HCT116 (cell line): ENCODE data around the gene RPS6KA2. TPM values are rescaled to one million over a fixed set of nuclear protein-coding genes. Genes with fewer than 3 reads are reported as not detected.

Experiments used
- ATAC-seq: fragments of 200-7000 bp; cut with Tn5 transposase; 2 replicates; pipeline ENCODE4 v1.9.1; 2020; ENCODE audit warnings: mild to moderate bottlenecking, moderate library complexity
- BruUV-seq: library from RNA; stranded (reverse); fragments of 400-500 nt; replicated peaks from 2 replicates; lab custom pipeline; 2021; lab: Mats Ljungman, UMichigan
- CTCF ChIA-PET: fragments of 300-600 bp; sonication (Branson Sonifier 250); formaldehyde crosslinking; loops from one replicate; lab custom pipeline; 2021; ENCODE audit warnings: antibody characterized with exemption; lab: Charles Lee
- POLR2A ChIA-PET: fragments of 300-600, 350-600 bp; sonication (Branson Sonifier 250); formaldehyde crosslinking; loops from one replicate; lab custom pipeline; 2021; ENCODE audit warnings: antibody characterized with exemption; lab: Charles Lee
- RAD21 ChIA-PET, 2 experiments: fragments of 300-600 bp; sonication (Branson Sonifier 250); formaldehyde crosslinking; loops; one replicate each; lab custom pipeline; 2023; ENCODE audit warnings: low total read pairs in 2 of 2; ENCODE audit not compliant: uncharacterized antibody in 2 of 2, unreplicated experiment in 2 of 2, low non-redundant PET in 1 of 2; lab: Charles Lee
- DNase-seq: peaks from one replicate; pipeline ENCODE4 v3.0.0-alpha.2; 2010; ENCODE audit warnings: low read depth, low spot score
- H2AFZ ChIP-seq: fragments of 200-600 bp; shearing (Covaris generic), sonication (generic); 2 replicates; pipeline ENCODE4 v1.6.1; 2017; ENCODE audit warnings: low read depth, mixed run types, mixed read lengths, antibody characterized with exemption, low read length; ENCODE audit not compliant: poor library complexity, severe bottlenecking
- H3K27ac ChIP-seq: 2 replicates; pipeline ENCODE4 v1.5.1; 2012; ENCODE audit warnings: low read depth, low read length
- H3K27me3 ChIP-seq: fragments of 200-600 bp; sonication (generic); 2 replicates; pipeline ENCODE4 v1.6.1; 2016; ENCODE audit warnings: mixed run types, low read length, mixed read lengths; ENCODE audit not compliant: insufficient read depth
- H3K36me3 ChIP-seq, 2 experiments: fragments of 200-500 bp in 1 of 2; fragments of 200-600 bp in 1 of 2; sonication (Bioruptor generic) in 1 of 2; sonication (generic) in 1 of 2; 2 replicates each; pipeline versions ENCODE4 v1.5.1 to v1.6.1; 2014 to 2016; ENCODE audit warnings: low read length in 2 of 2, inconsistent platforms in 1 of 2, mixed read lengths in 1 of 2, mixed run types in 1 of 2; ENCODE audit not compliant: insufficient read depth in 2 of 2, control insufficient read depth in 1 of 2
- H3K4me1 ChIP-seq, 2 experiments: fragments of 200-600 bp in 1 of 2; sonication (generic) in 1 of 2; 2 replicates each; pipeline versions ENCODE4 v1.5.1 to v1.6.1; 2012 to 2017; ENCODE audit warnings: low read length in 2 of 2, inconsistent platforms in 1 of 2, mild to moderate bottlenecking in 1 of 2, mixed read lengths in 1 of 2, mixed run types in 1 of 2, moderate library complexity in 1 of 2; ENCODE audit not compliant: insufficient read depth in 2 of 2, control insufficient read depth in 1 of 2
- H3K4me2 ChIP-seq: fragments of 200-600 bp; sonication (generic); 2 replicates; pipeline ENCODE4 v1.6.1; 2017; ENCODE audit warnings: mixed run types, low read length, mixed read lengths
- H3K4me3 ChIP-seq, 2 experiments: fragments of 200-600 bp in 1 of 2; sonication (generic) in 1 of 2; replicated peaks in 1 of 2; 2 replicates each; pipeline ENCODE4 v1.5.1; 2011 to 2016; ENCODE audit warnings: low read length in 2 of 2, control low read depth in 1 of 2, low read depth in 1 of 2, mild to moderate bottlenecking in 1 of 2, mixed read lengths in 1 of 2, mixed run types in 1 of 2
- H3K79me2 ChIP-seq: fragments of 200-600 bp; sonication (generic); 2 replicates; pipeline ENCODE4 v1.6.1; 2017; ENCODE audit warnings: mild to moderate bottlenecking, mixed run types, low read length, moderate library complexity, mixed read lengths; ENCODE audit not compliant: insufficient read depth
- H3K9ac ChIP-seq: fragments of 200-600 bp; sonication (generic); 2 replicates; pipeline ENCODE4 v1.6.1; 2016; ENCODE audit warnings: low read length, mixed read lengths
- H3K9me2 ChIP-seq: fragments of 200-600 bp; sonication (generic), shearing (Covaris generic); 2 replicates; pipeline ENCODE4 v1.6.1; 2017; ENCODE audit warnings: mixed run types, mild to moderate bottlenecking, moderate library complexity; ENCODE audit not compliant: insufficient read depth
- H3K9me3 ChIP-seq, 2 experiments: fragments of 200-500 bp in 1 of 2; fragments of 200-600 bp in 1 of 2; sonication (Bioruptor generic) in 1 of 2; sonication (generic) in 1 of 2; 2 replicates each; pipeline ENCODE4 v1.6.1; 2014 to 2017; ENCODE audit warnings: low read length in 2 of 2, mixed read lengths in 2 of 2, inconsistent platforms in 1 of 2, low read depth in 1 of 2, mild to moderate bottlenecking in 1 of 2, mixed run types in 1 of 2, moderate library complexity in 1 of 2; ENCODE audit not compliant: control insufficient read depth in 1 of 2, insufficient read depth in 1 of 2
- H4K20me1 ChIP-seq: fragments of 200-600 bp; sonication (generic), shearing (Covaris generic); 2 replicates; pipeline ENCODE4 v1.6.1; 2017; ENCODE audit warnings: mixed run types, mild to moderate bottlenecking, moderate library complexity; ENCODE audit not compliant: insufficient read depth
- CBX3 ChIP-seq: IDR thresholded peaks from 2 replicates; pipeline ENCODE4 v1.6.1; 2012; ENCODE audit warnings: low read depth
- CEBPB ChIP-seq: IDR thresholded peaks from 2 replicates; pipeline ENCODE4 v1.6.1; 2012; ENCODE audit warnings: low read depth
- ELF1 ChIP-seq: IDR thresholded peaks from 2 replicates; pipeline ENCODE4 v1.6.1; 2012; ENCODE audit warnings: low read depth, borderline replicate concordance
- EZH2 ChIP-seq: fragments of 200-600 bp; sonication (generic); IDR thresholded peaks from 2 replicates; pipeline ENCODE4 v1.6.1; 2017; ENCODE audit warnings: antibody characterized with exemption, mixed run types
- JUND ChIP-seq: IDR thresholded peaks from 2 replicates; pipeline ENCODE4 v1.6.1; 2012
- POLR2A ChIP-seq: IDR thresholded peaks from 2 replicates; pipeline ENCODE4 v1.7.0; 2011; ENCODE audit warnings: borderline replicate concordance; ENCODE audit not compliant: insufficient read depth, insufficient read length; ENCODE audit errors: extremely low read depth
- POLR2AphosphoS5 ChIP-seq: IDR thresholded peaks from 2 replicates; pipeline ENCODE4 v1.6.1; 2011; ENCODE audit warnings: mild to moderate bottlenecking, low read depth, low read length, moderate library complexity
- RAD21 ChIP-seq: IDR thresholded peaks from 2 replicates; pipeline ENCODE4 v1.6.1; 2012; ENCODE audit warnings: low read depth, mild to moderate bottlenecking
- SIN3A ChIP-seq: IDR thresholded peaks from 2 replicates; pipeline ENCODE4 v1.6.1; 2012; ENCODE audit warnings: low read depth
- SP1 ChIP-seq: IDR thresholded peaks from 2 replicates; pipeline ENCODE4 v1.6.1; 2012; ENCODE audit warnings: low read depth
- SRF ChIP-seq: IDR thresholded peaks from 2 replicates; pipeline ENCODE4 v1.6.1; 2012; ENCODE audit warnings: low read depth
- TCF7L2 ChIP-seq: IDR thresholded peaks from 2 replicates; pipeline ENCODE4 v1.7.0; 2011; ENCODE audit warnings: borderline replicate concordance, inconsistent platforms; ENCODE audit not compliant: insufficient read depth, insufficient read length; ENCODE audit errors: extremely low read depth
- YY1 ChIP-seq: IDR thresholded peaks from 2 replicates; pipeline ENCODE4 v1.6.1; 2011; ENCODE audit warnings: low read length, low read depth, moderate library complexity, mild to moderate bottlenecking; ENCODE audit not compliant: insufficient replicate concordance; ENCODE audit errors: extremely low read depth
- ZBTB33 ChIP-seq: IDR thresholded peaks from 2 replicates; pipeline ENCODE4 v1.6.1; 2011; ENCODE audit warnings: mild to moderate bottlenecking, low read length, moderate library complexity; ENCODE audit not compliant: insufficient replicate concordance; ENCODE audit errors: extremely low read depth
- ZFX ChIP-seq: fragments of 450-650 bp; IDR thresholded peaks from 2 replicates; pipeline ENCODE4 v1.6.1; 2017
- intact Hi-C: fragments of 100-400 bp; cut with micrococcal nuclease; formaldehyde crosslinking; loops from 2 replicates; pipeline ENCODE4 v1.10.0; 2022
- total RNA-seq: library from RNA; stranded (reverse); gene quantifications from one replicate; pipeline ENCODE4 v1.2.1, GENCODE V29; 2021; ENCODE audit not compliant: unreplicated experiment
- TF ChIP-seq, protein P1 (sequence below): IDR thresholded peaks from 2 replicates; pipeline ENCODE4 v1.6.1; 2012; ENCODE audit warnings: low read depth

RPS6KA2 gene
- total RNA-seq, 1 experiment from 2014 or later = 8.5 TPM

DNA sequence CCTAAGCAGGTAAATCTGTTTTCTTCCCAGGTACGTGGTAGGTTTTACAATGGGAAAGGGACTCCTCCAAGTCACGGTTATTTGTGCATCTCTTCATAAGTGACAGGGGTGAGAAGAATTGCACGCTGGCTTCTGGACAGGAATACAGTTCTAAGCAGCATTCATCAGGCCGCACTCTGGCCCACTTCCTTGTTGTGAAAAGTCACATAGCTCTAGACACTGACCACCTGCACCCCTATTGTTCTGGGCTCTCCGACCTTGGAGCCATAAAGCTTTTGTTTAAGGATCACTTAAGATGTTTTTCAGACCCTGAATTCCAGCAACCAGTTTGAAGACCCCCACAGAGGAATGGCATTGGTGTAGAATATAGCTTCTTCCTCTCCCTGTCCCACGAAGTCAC is 72.0 kb downstream of the RPS6KA2 start:
- Histone ChIP-seq H3K9me3 (no peaks in the 10 kb centered on the region), H2AFZ (no peak overlapping the region), H3K27me3 (no peaks in the 10 kb centered on the region), H3K4me1 (peaks cover 20 to 32% of the 10 kb centered on the region in 2 experiments), H3K36me3 (no peaks in the 10 kb centered on the region), H3K79me2 (no peaks in the 10 kb centered on the region), H3K9me2 (no peaks in the 10 kb centered on the region), H3K9ac (no peak overlapping the region), H3K27ac (no peak overlapping the region), H4K20me1 (no peaks in the 10 kb centered on the region), H3K4me2 (no peak overlapping the region), H3K4me3 (no peak overlapping the region)
- ATAC-seq (no peak), DNase-seq (no peak)
- ChIA-PET RAD21 (no interaction called here), CTCF (no interaction called here), POLR2A (no interaction called here)
- intact Hi-C loops = loop anchor here (10.0 kb wide), 1 partner anchor 140 kb away; no protein-coding TSS in a partner anchor
- no peak for TF ChIP-seq ZFX
- TF ChIP-seq POLR2AphosphoS5 = no peak
- no peak for TF ChIP-seq RAD21
- no peak for TF ChIP-seq TCF7L2
- TF ChIP-seq CEBPB = no peak
- no peak for TF ChIP-seq CBX3
- TF ChIP-seq YY1 = no peak
- TF ChIP-seq SP1 = no peak
- TF ChIP-seq ZBTB33 = no peak
- TF ChIP-seq, protein P1, sequence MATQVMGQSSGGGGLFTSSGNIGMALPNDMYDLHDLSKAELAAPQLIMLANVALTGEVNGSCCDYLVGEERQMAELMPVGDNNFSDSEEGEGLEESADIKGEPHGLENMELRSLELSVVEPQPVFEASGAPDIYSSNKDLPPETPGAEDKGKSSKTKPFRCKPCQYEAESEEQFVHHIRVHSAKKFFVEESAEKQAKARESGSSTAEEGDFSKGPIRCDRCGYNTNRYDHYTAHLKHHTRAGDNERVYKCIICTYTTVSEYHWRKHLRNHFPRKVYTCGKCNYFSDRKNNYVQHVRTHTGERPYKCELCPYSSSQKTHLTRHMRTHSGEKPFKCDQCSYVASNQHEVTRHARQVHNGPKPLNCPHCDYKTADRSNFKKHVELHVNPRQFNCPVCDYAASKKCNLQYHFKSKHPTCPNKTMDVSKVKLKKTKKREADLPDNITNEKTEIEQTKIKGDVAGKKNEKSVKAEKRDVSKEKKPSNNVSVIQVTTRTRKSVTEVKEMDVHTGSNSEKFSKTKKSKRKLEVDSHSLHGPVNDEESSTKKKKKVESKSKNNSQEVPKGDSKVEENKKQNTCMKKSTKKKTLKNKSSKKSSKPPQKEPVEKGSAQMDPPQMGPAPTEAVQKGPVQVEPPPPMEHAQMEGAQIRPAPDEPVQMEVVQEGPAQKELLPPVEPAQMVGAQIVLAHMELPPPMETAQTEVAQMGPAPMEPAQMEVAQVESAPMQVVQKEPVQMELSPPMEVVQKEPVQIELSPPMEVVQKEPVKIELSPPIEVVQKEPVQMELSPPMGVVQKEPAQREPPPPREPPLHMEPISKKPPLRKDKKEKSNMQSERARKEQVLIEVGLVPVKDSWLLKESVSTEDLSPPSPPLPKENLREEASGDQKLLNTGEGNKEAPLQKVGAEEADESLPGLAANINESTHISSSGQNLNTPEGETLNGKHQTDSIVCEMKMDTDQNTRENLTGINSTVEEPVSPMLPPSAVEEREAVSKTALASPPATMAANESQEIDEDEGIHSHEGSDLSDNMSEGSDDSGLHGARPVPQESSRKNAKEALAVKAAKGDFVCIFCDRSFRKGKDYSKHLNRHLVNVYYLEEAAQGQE = no peak
- no peak for TF ChIP-seq EZH2
- no peak for TF ChIP-seq JUND
- no peak for TF ChIP-seq SRF
- no peak for TF ChIP-seq SIN3A
- TF ChIP-seq ELF1 = no peak
- TF ChIP-seq POLR2A = no peak
- BruUV-seq = no TSS peak
